Fibroblast of skin of right quadriceps (primary cell): ENCODE data around the gene HIPK2.

Experiments used
- DNase-seq: peaks from one replicate; pipeline ENCODE4 v3.0.0-alpha.2; 2013

The HIPK2 gene

DNA sequence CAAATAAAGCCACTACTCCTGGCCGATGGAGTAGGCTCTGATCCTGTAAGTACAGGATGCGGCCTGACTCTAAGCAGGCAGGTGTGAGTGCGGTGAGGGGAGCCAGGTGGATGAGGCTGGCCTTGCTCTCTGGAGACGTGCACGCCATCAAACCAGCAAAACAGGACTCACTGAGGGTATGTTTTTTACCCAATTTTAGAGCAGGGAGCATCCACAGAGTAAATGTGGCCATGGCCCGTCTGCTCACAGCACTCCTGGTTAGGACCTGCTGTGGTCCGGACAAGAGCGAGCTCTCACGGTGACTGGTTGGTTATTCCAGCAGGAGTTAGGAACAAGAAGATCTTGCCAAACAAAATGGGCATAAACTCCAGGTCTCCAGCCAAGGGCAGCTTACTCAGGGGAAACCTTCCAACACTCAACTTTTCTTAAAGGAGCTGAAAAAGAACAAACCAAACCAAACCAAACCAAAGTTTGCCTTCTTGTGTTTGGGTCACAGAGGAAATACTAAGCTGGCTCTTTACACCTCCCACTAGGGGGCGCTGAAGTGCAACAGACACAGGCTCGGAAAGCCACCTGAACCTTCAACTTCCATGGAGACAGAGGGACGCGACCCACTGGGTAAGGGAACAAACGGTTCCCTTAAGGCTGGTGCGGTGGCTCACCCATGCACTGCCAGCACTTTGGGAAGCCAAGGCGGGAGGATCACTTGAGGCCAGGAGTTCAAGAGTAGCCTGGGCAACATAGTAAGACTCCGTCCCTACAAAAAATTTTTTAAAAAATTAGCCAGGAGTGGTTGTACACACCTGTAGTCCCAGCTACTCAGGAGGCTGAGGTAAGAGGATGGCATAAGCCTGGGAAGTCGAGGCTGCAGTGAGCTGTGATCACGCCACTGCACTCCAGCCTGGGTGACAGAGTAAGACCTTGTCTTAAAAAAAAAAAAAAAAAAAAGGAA, 131.9 kb downstream of the HIPK2 start:
- DNase-seq = peak; percentile 76

DNA sequence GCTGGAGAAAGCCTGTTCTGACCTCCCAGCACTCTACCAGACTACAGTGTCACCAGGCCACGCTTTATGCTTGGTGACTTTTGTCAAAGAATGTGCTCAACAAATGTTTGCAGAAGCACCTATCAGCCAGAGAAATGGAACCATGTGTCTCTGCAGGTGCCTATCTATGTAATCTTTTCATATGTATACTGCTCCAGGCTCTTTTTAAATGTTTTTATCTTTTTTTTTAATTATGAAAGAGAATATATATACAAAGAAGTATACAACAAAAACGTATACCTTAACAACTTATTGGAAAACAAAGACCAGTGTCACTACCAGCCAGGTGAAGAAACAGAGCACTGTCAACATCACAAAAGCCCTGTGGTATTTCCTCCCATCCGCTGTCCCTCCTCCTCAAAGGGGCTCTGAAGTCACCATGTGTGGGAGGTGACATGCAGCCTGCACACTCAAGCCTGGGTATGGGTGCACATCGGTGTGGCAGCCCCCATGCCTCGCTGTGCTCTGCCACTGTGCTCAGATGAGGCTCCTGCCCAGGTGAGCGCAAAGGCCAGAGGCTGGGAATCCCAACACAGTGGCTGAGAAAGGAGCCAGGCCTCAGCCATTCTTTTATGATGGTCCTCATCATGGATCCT, 133.7 kb downstream of the HIPK2 start:
- DNase-seq = no peak

DNA sequence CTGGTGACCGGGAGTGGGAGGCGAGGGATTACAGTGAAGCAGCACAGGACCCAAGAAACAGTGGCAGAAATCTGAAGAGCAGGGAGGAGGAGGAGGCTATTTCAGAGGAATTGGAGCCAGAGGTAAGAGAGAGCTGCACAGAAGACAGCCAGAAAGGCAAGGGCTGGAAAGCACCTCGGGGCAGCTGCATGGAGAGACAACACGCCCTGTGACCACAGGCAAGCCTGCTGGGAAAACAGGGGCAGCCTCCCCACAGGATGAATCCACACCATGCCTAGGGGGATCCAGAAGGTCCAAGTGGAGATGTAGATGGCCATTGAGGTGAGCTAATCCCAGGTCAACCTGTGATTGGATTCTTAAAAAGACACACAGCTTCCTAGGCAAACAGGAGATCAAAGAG, 135.5 kb downstream of the HIPK2 start:
- DNase-seq = no peak

DNA sequence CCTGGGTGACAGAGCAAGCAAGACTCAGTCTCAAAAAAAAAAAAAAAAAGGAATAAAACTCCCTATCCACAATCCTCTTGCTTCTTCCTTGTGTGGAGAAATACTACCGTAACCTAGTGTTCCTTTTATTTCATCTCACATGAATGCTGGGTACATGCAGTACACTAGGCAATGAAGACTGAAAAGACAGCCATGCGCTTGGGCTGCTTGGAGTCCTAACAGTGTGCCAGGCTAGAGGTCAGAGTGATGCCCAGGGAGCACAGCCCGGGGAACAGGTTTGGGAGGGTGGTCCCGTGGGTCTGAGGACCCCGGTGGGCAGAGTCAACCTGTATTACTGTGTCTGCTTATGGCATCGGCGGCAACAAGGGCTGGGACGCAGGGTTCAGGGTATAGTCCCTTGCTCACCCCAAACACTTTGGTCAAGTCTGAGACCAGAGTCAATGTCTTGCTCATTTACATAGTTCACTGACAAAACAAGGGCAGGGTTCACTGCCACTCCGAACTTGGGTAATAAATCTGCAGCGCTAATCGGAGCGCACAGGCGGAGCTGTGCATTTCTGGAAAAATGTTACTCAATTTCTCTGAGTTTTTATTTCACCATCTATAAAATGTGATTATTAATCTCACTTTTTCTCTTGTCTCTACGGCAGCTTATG, 136.3 kb downstream of the HIPK2 start:
- no peak for DNase-seq

GRCh38 chr7:139640681-139641080, 137.1 kb downstream of the HIPK2 start:
- DNase-seq = no peak

GRCh38 chr7:139639563-139639962, 138.2 kb downstream of the HIPK2 start:
- no peak for DNase-seq

- DNase-seq = no peak
These were observed 142.1 kb downstream of the HIPK2 start for GRCh38 chr7:139635526-139636302.

DNA sequence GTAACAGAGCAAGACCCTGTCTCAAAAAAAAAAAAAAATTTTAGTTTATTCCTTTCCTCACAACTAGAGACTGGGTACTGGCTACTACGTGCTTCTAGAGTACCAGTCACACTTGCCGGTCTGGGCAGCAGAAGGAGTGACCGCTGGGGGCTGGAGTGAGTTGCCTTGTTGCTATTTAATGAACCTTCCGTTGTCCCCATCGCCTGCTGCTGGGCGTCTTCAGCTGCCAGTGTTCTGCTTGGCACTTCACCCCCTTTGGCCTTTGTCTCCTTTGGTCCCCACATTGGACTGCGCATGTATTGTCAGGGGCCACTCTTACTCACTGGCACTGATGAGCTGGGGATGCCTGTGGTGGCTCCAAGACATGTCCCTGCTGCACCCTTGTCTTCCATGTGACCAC, 143.7 kb downstream of the HIPK2 start:
- DNase-seq = no peak

GRCh38 chr7:139631520-139632031, 146.2 kb downstream of the HIPK2 start:
- no peak for DNase-seq

GRCh38 chr7:139630643-139631519, 146.9 kb downstream of the HIPK2 start:
- no peak for DNase-seq

DNA sequence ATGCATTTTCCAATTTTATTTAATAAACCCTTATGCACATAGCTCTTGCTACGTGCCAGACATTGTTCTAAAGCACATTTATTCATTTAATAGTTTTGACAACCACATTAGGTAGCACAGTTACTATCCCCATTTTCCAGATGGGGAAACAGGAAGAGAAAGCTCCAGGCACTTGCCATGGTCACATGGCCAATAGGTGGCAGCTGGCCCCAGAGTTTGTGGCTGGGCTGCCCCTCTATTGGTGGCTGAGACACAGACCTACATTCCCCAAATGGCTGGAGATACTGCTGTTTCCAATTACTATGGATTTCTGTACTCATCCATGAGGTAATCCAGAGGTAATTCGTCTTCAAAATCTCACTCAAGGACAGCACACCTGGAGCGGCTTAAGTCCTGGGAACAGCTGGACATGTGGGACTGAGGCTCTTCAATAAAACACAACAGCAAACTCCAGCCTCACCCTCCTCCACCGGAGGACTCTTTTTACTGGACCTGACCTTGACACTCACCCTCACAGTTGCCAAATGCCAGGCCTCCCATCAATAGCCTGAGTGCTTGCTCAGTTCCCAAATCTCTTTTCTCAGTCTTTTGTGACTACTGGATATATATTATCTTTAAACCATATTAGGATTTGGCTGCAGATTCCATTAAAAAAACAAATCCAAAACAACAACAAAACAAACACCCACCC, 148.3 kb downstream of the HIPK2 start:
- DNase-seq = no peak

GRCh38 chr7:139627831-139628230, 150.0 kb downstream of the HIPK2 start:
- DNase-seq = no peak

DNA sequence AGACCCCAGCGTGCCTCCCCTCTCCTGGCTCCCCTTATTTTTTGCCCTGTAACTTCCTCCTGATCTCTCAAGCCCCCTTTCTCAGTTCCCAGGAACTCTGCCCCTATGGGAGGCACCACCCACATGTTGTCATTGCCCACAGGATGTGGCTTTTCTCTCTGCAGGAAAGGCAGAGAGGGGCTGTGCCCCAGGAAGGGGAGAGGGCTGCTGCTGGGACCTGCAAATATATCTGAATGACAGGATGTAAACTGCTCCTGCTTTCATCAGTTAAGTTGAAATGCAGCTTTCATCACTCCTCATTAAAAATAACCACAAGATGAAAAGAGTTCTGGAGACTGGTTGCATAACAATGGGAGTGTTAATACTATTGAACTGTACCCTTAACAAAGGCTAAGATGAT, 151.0 kb downstream of the HIPK2 start:
- no peak for DNase-seq

GRCh38 chr7:139623518-139623917, 154.3 kb downstream of the HIPK2 start:
- DNase-seq = no peak

GRCh38 chr7:139620676-139621344, 157.0 kb downstream of the HIPK2 start:
- DNase-seq = no peak

DNA sequence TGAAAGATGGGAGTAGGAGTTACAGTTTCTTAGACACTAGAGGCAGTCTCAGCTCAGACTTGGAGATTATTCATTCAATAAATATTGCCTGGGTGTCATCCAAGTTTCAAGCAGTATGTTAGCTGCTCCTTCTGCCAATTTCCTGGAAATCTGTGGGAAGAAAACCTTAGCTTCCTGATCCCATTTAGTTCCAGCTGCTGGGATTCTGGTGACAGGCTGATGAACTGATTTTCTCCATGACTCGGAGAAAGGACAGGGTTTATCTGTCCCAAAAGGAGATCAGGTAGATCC, 158.5 kb downstream of the HIPK2 start:
- DNase-seq = peak; percentile 70

GRCh38 chr7:139618482-139619366, 159.1 kb downstream of the HIPK2 start:
- peak; percentile 45 for DNase-seq

GRCh38 chr7:139617074-139617473, 160.7 kb downstream of the HIPK2 start:
- DNase-seq = no peak

DNA sequence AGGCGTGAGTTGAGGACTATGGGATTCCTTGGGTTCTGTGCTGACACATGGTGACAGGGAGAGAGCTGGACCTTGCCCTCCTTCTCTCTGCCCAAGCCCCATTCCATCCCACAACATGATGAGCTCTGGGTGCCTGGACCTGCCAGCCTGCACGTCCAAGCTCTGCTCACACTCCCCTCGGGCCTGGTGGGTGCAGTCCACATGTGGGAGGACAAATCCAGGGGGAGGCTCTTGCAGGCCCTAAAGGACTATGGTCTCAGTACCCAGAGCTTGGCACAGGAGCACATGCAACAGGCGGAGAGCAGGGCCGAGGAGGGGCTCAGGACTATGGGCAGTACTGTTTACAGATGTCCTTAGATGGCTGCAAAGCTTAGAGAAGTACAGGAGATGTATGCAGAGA, 162.9 kb downstream of the HIPK2 start:
- DNase-seq = no peak

DNA sequence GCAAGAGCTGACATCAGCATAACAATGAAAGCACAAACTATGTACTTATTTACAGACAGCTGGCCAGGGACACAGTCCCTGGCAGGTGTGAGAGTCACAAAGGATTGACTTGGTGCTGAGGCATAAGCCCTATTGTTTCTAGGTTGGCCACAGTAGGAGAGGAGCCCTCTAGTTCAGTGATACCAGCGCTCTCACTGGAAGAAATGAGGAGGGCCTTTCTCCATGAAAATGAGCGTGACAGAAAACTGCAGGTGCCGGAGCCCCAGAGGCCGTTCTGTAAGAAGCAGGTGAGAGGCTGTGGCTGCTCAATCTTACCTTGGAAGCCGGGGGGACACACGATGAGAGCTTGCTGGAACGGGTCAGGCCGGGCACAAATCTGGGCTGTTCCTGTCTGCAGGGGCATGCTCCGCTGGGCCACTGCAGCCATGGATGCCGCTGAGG, 163.8 kb downstream of the HIPK2 start:
- DNase-seq = no peak
